Stimulated activated CD4-positive, alpha-beta T cell treated with anti-CD3 and anti-CD28 coated beads, Interleukin-4, amount 100 ng/mL, for 1 hour (primary cell): ENCODE data around the gene ISM1.

Experiments used
- DNase-seq: peaks from one replicate; pipeline ENCODE4 v3.0.0-alpha.2; 2020

ISM1 gene

DNA sequence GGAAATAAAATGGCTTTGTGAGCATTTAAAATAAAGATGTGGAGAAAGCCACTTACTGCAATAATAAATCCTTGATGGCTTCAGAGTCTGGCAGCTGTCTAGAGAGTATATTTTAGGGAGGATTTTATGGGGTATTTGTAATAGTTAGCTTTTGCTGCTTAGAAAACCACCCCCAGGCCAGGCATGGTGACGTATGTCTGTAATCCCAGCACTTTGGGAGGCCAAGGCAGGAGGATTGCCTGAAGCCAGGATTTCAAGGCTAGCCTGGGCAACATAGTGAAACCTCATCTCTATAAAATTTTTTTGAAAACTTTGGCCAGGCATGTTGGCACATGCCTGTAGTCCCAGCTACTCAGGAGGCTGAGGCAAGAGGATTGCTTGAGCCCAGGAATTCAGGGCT lies 63.8 kb downstream of the ISM1 start:
- DNase-seq = no peak

DNA sequence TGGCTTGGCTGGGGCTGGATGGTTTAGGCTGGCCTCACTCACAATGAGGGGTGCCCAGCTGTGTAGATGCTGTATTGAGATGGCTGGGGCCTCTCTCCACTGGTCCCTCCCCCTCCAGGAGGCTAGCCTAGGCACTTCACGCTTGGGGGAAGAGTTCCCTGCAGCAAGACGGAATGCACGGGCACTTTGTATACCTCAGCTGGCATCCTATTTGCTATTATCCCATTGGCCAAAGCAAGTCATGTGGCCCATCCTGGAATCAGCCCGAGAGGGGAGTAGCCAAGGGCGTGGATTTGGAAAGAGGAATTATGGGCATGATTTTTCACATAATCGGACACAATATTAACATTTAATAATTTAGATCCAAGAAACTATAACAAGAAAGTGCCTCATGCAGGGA lies 64.3 kb downstream of the ISM1 start:
- no peak for DNase-seq

DNA sequence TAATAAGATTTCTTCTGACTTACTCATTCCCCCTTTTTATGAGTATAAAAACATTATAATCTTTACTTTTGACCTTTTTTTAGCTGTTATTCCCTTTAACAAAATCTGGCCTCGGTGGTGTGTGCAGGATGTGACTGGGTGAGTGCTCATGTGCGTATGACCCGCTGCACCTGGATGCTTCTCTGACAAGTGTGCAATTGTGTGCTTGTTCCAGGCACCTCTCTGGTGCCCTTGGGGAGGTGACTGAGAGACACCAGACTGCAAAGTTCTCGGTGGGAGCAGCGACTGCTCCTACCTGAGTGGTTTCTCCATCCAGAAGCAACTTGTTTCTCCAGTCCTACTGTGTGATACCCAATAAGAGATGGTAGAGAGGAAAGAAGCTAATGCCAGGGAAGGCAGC lies 65.0 kb downstream of the ISM1 start:
- no peak for DNase-seq

DNA sequence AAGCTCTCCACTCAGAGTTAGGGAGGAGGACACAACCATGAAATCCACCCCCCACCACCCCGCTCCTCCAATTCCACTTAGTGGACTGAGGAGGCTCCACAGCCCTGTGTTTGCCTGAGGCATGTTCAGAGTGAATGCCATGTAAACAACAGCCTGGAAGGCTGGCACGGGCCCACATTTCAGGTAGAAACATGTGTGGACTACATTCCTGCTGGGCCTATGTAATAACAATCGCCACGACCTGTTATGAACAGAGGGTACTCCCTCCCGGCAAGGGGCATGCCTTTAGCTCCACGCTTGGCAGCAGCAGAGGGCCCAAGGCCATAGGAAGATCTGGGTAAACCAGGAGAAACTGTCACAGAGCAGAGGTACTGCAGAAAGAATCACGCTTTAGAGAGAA lies 65.5 kb downstream of the ISM1 start:
- no peak for DNase-seq

DNA sequence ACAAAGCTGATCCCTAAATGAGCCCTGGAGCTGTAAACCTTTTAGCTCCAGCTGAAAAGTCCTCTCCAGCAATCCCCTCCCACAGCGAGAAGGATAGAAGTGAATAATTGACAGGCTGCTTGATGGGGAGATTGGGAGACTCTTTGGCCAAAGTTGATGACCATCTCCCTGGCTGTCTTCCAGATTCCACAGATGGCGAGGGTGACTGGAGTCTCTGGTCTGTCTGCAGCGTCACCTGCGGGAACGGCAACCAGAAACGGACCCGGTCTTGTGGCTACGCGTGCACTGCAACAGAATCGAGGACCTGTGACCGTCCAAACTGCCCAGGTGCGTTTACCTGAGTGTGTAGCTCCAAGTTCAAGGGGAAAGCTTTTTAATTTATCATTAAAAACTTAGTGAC lies 67.3 kb downstream of the ISM1 start:
- DNase-seq = no peak

DNA sequence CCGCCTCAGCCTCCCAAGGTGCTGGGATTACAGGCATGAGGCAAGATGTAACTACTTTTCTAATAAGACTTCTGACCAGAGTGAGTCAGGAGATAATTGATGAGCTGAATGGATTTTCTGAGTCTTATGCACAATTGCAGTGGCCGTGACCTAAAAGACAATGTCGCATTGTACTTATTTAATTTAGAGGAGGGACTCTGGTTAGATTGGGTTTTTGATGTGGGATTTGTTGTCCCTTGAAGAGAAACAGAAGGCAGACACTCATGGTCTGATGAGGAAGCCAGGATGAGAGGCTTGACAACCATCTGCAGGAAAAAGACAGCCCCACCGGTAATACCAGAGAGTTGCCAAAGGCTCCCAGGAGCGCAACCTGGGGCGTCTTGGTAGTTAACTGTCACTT lies 68.0 kb downstream of the ISM1 start:
- DNase-seq = no peak

DNA sequence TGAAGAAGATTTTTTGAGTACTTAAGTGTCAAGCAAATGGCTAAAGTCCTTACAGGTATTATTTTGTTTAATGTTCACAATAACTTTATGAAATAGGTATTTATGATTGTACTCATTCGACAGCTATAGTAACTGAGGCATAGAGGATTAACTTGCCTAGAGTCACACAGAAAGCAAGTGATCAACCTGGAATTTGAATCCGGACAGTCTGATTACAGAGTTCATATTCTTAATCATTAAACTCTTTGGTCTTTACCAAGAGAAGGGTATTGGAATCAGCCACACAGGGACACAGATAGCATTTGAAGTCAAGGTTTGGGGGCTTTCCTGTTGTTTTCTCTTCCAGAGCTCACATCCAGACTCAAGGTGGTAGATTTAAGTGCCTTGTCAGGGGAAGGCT lies 69.7 kb downstream of the ISM1 start:
- DNase-seq = no peak

DNA sequence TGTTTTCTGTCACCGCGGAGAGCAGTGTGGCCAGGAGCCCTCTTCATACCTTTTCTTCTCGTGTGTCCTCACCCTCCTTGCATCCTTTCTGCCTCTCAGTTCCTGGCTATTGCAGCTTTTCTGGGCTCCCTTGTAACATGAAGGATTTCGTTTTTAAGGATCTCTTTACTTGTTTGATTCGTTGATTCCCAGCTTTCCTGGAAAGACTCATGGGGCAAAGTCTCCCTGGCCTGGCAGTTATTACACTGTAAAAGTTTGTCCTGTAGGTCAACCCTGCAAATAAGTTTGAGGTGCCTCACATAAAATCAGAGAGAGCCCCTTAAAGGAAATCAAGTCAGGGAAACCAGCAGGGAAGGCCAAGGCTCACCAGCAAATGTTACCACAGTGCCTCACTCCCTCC lies 70.1 kb downstream of the ISM1 start:
- no peak for DNase-seq

DNA sequence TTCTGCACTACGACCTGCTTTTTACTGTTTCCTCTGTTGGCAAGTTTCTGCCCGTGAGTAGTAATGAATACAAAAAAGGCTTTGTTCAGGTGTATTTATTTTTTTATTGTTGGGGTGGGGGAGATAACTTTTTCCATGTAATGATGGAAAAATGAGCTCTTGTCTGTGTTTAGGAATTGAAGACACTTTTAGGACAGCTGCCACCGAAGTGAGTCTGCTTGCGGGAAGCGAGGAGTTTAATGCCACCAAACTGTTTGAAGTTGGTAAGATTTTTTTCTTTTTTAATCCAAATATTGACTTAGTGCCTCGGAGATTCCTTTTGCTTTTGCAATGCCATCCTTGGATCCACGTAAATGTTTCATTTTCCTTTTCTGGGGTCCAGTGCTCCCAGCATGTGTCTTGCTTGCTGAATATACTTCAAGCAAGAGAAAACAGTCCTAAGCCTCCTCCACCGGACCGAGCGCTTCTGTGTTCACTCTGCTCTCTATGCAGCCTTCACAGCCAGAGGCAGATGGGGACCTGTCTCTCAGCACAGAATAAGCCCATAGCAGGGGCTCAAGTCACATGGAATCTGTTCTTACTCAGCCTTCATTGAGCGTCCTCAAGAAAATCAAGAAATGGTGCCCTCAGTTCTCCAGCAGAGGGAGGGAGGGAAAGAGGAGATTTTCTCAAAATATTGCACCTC lies 71.3 kb downstream of the ISM1 start:
- DNase-seq = no peak

DNA sequence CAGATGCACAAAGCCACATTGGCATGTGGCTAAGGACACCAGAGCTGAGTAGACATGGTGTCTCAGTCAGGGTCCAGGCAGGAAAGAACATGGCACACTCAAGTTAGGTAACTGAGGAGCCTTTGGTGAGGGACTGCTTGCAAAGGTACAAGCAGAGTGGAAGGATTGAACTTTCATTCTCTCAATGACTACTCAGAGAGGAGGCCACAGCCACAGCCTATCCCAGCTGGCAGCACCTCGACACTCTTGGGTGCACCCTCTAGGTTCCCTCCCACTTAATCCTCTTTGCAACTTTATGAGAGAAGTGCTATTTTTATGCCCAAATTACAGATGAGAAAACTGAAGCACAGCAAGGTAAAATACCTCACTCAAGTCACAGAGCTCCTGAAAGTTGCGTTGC lies 73.4 kb downstream of the ISM1 start:
- DNase-seq = no peak

DNA sequence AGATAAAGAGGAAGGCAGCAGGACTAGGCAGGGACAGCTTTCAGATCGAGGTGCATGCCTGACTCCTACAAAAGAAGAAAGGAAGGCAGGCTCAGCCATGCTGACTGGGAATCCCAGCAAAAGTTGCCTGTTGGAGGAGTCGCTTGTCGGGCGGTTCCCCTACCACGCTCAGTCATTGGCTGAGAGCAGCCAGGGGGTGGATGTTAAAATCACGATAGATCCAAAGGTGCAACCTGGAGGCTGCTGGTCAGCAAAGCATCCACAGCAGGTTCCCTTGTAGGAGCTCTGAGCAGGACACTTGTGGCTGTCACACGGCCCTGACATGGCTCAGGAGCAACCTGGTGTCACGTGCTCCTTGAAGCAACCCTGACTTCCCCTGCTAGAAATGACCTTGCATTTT lies 74.6 kb downstream of the ISM1 start:
- no peak for DNase-seq

DNA sequence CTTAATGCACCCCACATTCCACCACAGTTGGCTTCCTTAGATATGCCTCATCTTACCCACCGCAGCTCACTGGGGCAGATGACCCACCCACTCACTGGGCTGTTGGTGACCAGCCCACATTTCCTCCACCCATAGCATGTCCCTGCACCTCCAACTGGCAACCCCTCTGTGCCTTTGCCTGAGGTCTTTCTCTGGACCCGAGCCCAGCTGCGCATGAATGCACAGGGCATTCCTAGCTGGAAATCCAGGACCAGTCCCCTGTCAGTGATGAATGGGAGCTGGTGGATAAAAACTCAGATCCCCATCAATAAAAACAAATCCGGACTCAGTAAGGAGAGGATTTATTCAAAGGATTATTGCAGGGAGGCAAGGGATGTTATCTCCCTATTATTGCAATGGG lies 75.0 kb downstream of the ISM1 start:
- no peak for DNase-seq

DNA sequence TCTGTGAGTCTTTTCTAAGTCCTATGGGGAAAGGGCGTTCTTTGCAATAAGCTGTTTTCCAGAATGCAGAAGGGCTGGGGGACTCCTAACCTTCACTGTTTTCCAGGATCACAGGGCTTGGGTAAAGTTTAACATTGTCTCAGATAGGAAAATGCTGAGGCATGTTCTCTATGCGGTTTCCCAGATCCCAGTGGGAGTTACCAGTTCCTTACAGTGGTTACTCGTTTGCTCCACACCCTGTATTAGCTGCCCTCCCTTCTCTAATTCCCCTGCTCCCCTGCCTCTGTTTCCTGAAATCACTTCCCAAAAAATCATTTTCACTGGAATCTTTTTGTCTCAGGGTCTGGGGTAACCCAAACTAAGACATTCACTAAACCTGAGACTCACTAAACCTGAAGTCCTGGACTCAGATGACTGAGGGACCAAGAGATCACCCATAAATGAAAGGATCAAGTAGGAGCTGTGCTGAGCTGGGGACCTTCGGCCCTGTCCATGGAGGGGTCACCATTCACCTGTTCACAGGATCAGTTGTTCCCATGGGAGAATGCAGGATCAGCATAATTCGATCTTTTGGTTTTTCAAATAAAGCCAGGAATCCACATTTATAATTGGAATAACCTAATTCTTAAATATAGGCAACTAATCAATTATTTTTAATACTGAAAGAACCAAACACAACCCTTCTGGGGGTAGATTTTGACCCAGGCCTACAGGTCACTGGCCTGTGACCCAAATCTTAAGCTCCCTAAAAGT lies 76.2 kb downstream of the ISM1 start:
- DNase-seq = no peak

DNA sequence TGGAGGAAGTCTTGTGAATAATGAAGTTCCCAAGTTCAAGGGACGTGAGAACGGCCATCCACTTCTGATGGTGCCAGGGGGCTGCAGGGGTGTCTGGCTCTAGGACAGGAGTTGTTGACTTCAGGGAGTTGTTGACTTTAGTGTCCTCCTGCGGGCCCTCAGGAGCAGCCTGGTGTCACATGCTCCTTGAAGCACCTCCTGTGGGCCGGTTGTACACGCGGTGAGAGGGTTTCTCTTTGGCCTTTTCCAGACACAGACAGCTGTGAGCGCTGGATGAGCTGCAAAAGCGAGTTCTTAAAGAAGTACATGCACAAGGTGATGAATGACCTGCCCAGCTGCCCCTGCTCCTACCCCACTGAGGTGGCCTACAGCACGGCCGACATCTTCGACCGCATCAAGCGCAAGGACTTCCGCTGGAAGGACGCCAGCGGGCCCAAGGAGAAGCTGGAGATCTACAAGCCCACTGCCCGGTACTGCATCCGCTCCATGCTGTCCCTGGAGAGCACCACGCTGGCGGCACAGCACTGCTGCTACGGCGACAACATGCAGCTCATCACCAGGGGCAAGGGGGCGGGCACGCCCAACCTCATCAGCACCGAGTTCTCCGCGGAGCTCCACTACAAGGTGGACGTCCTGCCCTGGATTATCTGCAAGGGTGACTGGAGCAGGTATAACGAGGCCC lies 77.8 kb downstream of the ISM1 start:
- DNase-seq = no peak

DNA sequence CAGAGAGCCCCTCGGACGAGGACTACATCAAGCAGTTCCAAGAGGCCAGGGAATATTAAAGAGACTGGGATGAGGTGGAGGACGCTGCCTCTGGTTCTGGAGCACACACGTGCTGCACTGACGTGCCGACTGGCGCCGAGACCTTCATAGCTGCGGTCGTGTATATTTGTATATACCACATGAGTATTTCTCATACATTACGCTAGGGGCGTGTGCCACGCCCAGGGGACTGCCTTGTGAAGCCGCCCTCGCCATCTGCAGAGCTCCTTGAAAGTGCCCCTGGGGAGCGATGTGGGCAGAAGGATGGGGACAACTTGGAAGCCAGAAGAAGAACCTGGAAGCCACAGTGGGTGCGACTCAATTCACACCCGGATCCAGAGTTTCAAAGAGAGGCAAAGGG lies 78.3 kb downstream of the ISM1 start:
- DNase-seq = no peak

DNA sequence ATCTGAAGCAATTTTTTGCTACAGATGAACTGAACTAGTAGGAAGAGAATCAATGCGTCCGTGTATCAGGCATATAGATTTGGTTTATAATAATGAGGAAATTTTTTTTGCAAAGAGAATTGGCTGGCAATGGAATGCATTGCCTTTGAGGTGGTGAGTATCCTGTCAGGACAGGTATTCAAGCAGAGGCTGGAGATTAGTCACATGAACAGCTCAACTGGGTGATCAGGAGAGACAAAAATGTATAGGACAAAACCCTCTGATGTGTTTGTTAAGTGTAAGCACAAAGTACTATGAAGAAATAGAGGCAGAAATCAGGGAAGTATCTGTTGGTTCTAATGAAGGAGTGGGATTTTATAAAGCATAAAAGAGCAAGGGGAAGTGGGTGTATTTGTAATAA lies 80.5 kb downstream of the ISM1 start:
- no peak for DNase-seq

DNA sequence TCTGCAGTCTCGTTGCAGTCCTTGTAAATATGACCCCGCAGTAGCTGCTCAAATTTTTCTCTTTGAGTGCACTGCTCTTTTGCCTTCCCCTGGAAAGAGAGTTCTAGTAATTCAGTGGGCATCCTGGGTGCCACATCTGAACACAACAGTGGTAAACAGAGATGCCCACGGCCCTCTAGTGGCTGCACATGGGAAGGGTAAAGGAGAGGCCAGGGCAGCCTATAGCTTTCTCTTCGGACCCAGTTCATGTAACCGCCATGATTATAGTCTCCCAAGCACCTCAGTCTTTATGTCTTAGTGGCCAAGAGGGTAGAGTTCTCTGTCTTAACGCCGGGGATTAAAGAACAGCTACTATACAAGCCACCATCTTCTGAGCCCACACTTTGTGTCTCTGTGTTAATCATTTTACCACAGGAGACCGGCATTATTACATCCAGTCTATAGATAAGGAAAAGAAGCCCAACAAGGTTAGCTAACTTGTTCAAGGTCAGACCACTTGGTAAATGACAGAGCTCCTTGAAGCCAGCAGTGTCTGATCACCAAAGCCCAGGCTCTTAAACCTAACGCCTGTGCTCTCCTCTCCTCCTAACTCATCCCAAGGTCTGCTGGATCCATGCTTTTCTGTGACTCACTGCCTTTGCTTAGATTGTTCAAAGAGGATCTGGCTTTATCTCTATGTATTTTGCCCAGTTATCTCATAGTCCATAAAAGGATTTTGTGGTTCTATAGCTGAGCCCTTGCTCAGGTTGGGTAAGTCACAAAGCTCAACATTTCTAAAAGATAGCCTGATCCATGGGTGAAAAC lies 81.8 kb downstream of the ISM1 start:
- peak; percentile 47 for DNase-seq

DNA sequence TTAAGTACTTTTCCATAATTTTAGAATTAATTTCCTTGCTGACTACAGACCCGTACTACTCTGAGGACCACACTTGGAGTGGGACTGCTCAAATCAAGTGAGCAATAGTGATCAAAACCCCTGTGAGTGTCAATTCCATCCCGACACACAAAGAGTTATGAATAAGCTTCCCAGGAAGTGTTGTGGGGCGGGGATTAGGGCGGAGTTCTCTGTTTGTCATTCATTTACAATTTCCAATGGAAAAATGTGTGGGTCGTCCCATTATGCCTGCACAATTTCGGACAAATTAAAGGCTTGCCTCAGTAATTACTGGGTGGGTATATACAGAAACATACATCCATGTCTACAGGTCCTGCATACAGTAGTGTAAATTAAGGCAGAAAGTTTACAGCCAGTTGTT lies 84.2 kb downstream of the ISM1 start:
- DNase-seq = no peak

DNA sequence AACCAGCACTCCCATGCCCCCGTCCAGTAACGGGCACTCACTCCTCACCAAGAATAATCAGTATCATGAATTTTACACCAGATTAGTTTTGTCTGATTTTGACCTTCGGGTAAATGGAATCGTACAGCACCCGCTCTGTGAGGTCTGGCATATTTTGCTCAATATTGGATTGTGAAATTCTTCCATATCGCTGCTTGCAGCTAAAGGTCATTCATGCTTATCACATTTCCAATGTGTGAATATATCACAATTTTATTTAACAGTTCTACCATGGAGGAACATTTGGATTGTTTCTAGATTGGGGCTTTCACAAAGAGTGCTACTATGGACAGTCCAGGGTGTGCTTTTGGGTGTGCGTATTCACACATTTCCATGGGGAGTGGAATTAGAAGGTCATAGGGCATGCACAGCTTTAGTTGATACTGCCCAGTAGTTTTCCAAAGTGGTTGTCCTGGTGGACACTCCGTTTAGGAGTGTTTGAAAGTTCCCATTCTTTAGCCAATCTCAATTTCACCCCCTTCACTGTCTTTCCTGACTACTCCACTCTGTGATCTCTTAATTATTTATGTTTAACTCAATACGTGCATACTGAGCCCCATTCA lies 86.6 kb downstream of the ISM1 start:
- no peak for DNase-seq

DNA sequence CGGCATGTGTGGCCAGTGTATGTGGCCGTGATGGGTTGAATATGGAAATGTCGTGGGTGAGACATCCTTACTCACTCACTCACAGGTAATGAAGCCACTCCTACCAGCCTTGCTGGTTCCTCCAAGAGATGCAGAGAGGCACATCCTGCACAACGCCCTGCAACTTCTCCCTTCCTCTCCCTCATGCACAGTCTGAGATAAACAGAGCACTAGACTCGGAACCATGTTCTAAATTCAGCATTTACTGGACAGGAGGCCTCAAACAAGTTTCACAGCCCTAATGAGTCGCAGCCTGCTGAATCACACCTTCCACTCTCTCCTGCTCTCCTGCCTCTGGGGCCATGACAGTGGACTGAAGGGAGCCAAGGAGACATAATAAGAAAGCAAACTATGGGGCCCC lies 91.2 kb downstream of the ISM1 start:
- no peak for DNase-seq

DNA sequence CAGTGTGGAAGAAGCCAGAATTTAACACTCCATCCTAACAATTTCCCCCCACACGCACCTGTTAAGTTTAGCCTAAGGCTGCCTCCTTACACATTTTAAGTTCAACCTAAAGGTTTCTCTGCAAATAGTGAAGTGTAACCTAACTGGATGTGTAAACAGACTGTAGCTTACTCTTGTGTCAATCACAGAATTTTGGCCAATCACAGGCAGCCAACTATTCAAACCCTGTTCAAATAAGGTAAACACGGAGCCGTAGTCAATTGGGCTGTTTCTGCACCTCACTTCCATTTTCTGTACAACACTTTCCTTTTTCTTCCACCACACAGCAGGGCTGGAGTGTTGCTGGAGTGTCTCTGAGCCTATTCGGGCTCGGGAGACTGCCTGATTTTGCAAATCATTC lies 92.1 kb downstream of the ISM1 start:
- no peak for DNase-seq

DNA sequence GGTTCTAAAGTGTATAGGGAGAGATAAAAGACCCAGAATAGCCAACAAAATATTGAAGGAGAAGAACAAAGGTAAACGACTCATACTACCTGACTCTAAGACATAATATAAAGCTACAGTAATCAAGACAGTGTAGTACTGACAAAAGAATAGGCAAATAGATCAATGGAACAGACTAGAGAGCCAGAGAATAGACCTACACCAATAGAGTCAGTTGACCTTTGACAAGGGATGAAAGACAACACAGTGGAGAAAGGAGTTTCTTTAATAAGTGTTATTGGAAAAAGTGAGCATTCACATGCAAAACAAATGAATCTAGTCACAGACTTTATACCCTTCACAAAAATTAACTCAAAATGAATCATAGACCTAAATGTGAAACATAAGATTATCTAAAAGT lies 96.4 kb downstream of the ISM1 start:
- no peak for DNase-seq

DNA sequence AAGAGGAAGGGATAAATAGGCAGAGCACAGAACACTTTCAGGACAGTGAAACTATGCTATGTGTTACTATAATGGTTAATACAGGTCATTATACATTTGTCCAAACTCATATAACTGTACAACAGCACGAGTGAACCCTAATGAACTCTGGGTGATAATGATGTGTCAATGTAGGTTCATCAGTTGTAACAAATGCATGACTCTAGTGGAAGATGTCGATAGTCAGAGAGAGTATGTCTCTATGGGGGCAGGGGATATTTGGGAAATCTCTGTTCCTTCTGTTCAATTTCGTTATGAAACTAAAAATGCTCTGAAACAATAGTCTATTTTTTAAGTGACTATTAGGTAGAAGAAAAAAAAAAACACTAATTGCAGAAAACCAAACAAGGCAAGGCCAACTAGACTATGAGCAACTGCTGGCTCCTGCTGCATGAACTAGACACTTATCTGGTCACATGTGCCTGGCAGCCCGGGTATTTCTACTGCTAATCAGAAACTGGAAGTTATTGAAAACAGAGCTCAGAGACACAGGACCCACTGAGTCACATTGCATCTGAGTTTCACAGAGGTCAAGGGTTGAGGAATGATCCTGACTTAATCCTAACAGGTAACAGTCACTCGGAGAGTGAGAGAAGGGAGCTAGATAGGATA lies 97.9 kb downstream of the ISM1 start:
- DNase-seq = no peak
